Measurements from ENCODE around the gene CIAO2A. TPM values are rescaled to one million over a fixed set of nuclear protein-coding genes. Genes with fewer than 3 reads are reported as not detected.

CIAO2A gene
- total and polyA plus RNA-seq, 10 donors, result 42.2 to 129 (median 74.8) TPM

- no peak overlapping the region for H3K4me3 ChIP-seq
- no peaks in the 10 kb centered on the region for H3K27me3 ChIP-seq (replicated peaks in 1 of 7)
- H3K27ac ChIP-seq, result no peak overlapping the region
- DNase-seq, result no peak
- intact Hi-C loops (cut with DNase I; ENCODE audit: low total_unique reads), result no loop called here
- 82 to 92% (median 86%) methylated on average over 4 of the region's 4 CpGs for WGBS, 5 donors
- no peak for TF ChIP-seq CTCF (IDR thresholded peaks at IDR 0.05 in 8 of 11, conservative IDR thresholded peaks at IDR 0.05 in 3 of 11)
- no peak for TF ChIP-seq POLR2AphosphoS5 (IDR thresholded peaks at IDR 0.05)
- TF ChIP-seq POLR2A (IDR thresholded peaks at IDR 0.05), result no peak
- peaks cover 0 to 25% (median 0%) of the 10 kb centered on the region in 6 donors for H3K36me3 ChIP-seq
- H3K9me3 ChIP-seq, result no peaks in the 10 kb centered on the region
- peaks cover 0 to 49% (median 8%) of the 10 kb centered on the region in 6 donors for H3K4me1 ChIP-seq
Measured at GRCh38 chr15:64026591-64026990, 67.0 kb downstream of the CIAO2A start.

- peak overlapping the region in 4 of 8 donors; percentile 34 to 67 (median 43) for H3K27ac ChIP-seq
Measured at GRCh38 chr15:64024172-64025050, 69.2 kb downstream of the CIAO2A start.

GRCh38 chr15:64023220-64023619, 70.4 kb downstream of the CIAO2A start:
- intact Hi-C loops (cut with DNase I; ENCODE audit: low total_unique reads), result no loop called here
- Histone ChIP-seq H3K9me3 (peaks cover 0 to 9% (median 0%) of the 10 kb centered on the region in 8 donors), H3K36me3 (peaks cover 0 to 30% (median 0%) of the 10 kb centered on the region in 6 donors), H3K4me1 (peaks cover 0 to 43% (median 6%) of the 10 kb centered on the region in 6 donors), H3K4me3 (no peak overlapping the region), H3K27me3 (replicated peaks in 1 of 7) (no peaks in the 10 kb centered on the region), H3K27ac (peak overlapping the region in 1 of 8 donors; percentile 67)
- no peak for TF ChIP-seq CTCF (IDR thresholded peaks at IDR 0.05 in 8 of 11, conservative IDR thresholded peaks at IDR 0.05 in 3 of 11)
- 71 to 92% (median 82%) methylated on average over 1 of the region's 1 CpG for WGBS, 5 donors
- no peak for DNase-seq

More at GRCh38 chr15:64024172-64025050, 69.2 kb downstream of the CIAO2A start:
- no peak for DNase-seq
- Histone ChIP-seq H3K27me3 (replicated peaks in 1 of 7) (no peaks in the 10 kb centered on the region), H3K9me3 (peaks cover 0 to 9% (median 0%) of the 10 kb centered on the region in 8 donors), H3K4me3 (no peak overlapping the region), H3K4me1 (peaks cover 0 to 49% (median 6%) of the 10 kb centered on the region in 6 donors), H3K36me3 (peaks cover 0 to 30% (median 0%) of the 10 kb centered on the region in 6 donors)
- intact Hi-C loops (cut with DNase I; ENCODE audit: low total_unique reads), result no loop called here
- WGBS, 5 donors, result 66 to 82% (median 76%) methylated on average over 5 of the region's 5 CpGs
- TF ChIP-seq CTCF (IDR thresholded peaks at IDR 0.05 in 8 of 11, conservative IDR thresholded peaks at IDR 0.05 in 3 of 11), result no peak
- TF ChIP-seq POLR2A (IDR thresholded peaks at IDR 0.05), result no peak
- TF ChIP-seq POLR2AphosphoS5 (IDR thresholded peaks at IDR 0.05), result no peak

GRCh38 chr15:64022571-64022970, 71.1 kb downstream of the CIAO2A start:
- Histone ChIP-seq H3K27me3 (replicated peaks in 1 of 7) (no peaks in the 10 kb centered on the region), H3K4me1 (peaks cover 0 to 40% (median 5%) of the 10 kb centered on the region in 6 donors), H3K4me3 (no peak overlapping the region), H3K36me3 (peaks cover 0 to 30% (median 0%) of the 10 kb centered on the region in 6 donors), H3K27ac (no peak overlapping the region), H3K9me3 (peaks cover 0 to 9% (median 0%) of the 10 kb centered on the region in 8 donors)
- intact Hi-C loops (cut with DNase I; ENCODE audit: low total_unique reads), result no loop called here
- TF ChIP-seq POLR2A (IDR thresholded peaks at IDR 0.05) (no peak), POLR2AphosphoS5 (IDR thresholded peaks at IDR 0.05) (no peak), CTCF (IDR thresholded peaks at IDR 0.05 in 8 of 11, conservative IDR thresholded peaks at IDR 0.05 in 3 of 11) (no peak)
- DNase-seq, result no peak
- 95 to 100% (median 97%) methylated on average over 6 of the region's 6 CpGs for WGBS, 5 donors

All from spleen (tissue), 11 donors.